GM19438 (cell line): ENCODE results near the gene LYSET.
"Not testable (repeated sequence)": the region's sequence is repeated elsewhere in the genome, so short reads cannot be mapped to it uniquely, and the experiment has no call there.

Experiments
- ATAC-seq: cut with Tn5 transposase; IDR thresholded peaks from one replicate; pipeline ENCODE4 v1.9.1; 2021; ENCODE audit warnings: low read depth; ENCODE audit not compliant: unreplicated experiment

LYSET gene

GRCh38 chr14:93184391-93185348 is at the start of gene LYSET, which contains the start of gene MOAP1:
TSS of gene LYSET (plus strand) at chr14:93185317. CDS start at chr14:93185406, 89 bp downstream.
TSS of gene MOAP1 (minus strand) at chr14:93184897. CDS start at chr14:93184242, 655 bp downstream.
- peak; percentile 84 for ATAC-seq

- no peak for ATAC-seq
These were observed 49.7 kb upstream of the LYSET start for GRCh38 chr14:93135399-93135798.

GRCh38 chr14:93136009-93136408 is 49.1 kb upstream of the LYSET start:
- no peak for ATAC-seq

- not testable (repeated sequence) for ATAC-seq
These were observed 48.6 kb upstream of the LYSET start for GRCh38 chr14:93136508-93136907.

GRCh38 chr14:93137864-93138263 is 47.3 kb upstream of the LYSET start:
- no peak for ATAC-seq

- no peak for ATAC-seq
These were observed 42.1 kb upstream of the LYSET start for GRCh38 chr14:93142854-93143652.

- no peak for ATAC-seq
These were observed 39.0 kb upstream of the LYSET start for GRCh38 chr14:93146119-93146518.

GRCh38 chr14:93148979-93149378 is 36.1 kb upstream of the LYSET start:
- ATAC-seq, result no peak

GRCh38 chr14:93150227-93151208 is 34.6 kb upstream of the LYSET start:
- ATAC-seq, result no peak

- no peak for ATAC-seq
These were observed 32.0 kb upstream of the LYSET start for GRCh38 chr14:93153121-93153520.

- ATAC-seq, result no peak
These were observed 29.4 kb upstream of the LYSET start for GRCh38 chr14:93155667-93156066.

GRCh38 chr14:93156693-93157369 is 28.3 kb upstream of the LYSET start:
- no peak for ATAC-seq

- ATAC-seq, result not testable (repeated sequence)
These were observed 26.8 kb upstream of the LYSET start for GRCh38 chr14:93158349-93158748.

- ATAC-seq, result not testable (repeated sequence)
These were observed 25.3 kb upstream of the LYSET start for GRCh38 chr14:93159625-93160352.

GRCh38 chr14:93160353-93160801 is 24.7 kb upstream of the LYSET start:
- ATAC-seq, result no peak

GRCh38 chr14:93161411-93161940 is 23.6 kb upstream of the LYSET start:
- no peak for ATAC-seq

- no peak for ATAC-seq
These were observed 21.6 kb upstream of the LYSET start for GRCh38 chr14:93163564-93163963.
